NB4 (cell line): ENCODE measurements around the gene ZNF267.

Source experiments
- DNase-seq: peaks from one replicate; pipeline ENCODE4 v3.0.0; 2010; ENCODE audit warnings: low read depth
- H3K4me3 ChIP-seq: one replicate; pipeline ENCODE4 v1.5.1; 2011; ENCODE audit warnings: mild to moderate bottlenecking, low read depth, low read length, moderate library complexity
- MAX ChIP-seq: IDR thresholded peaks from 2 replicates; pipeline ENCODE4 v1.6.1; 2011; ENCODE audit warnings: low read depth, low read length
- MYC ChIP-seq: IDR thresholded peaks from 2 replicates; pipeline ENCODE4 v1.6.1; 2011; ENCODE audit warnings: low read depth, low read length
- POLR2A ChIP-seq: IDR thresholded peaks from 2 replicates; pipeline ENCODE4 v1.6.1; 2011; ENCODE audit warnings: mild to moderate bottlenecking; ENCODE audit not compliant: insufficient read length; ENCODE audit errors: extremely low read depth
- TF ChIP-seq, protein P1 (sequence below): IDR thresholded peaks from one replicate; pipeline ENCODE4 v1.5.1; 2012; ENCODE audit warnings: low read depth, low read length

Gene ZNF267

GRCh38 chr16:31875928-31876547 is 2.4 kb downstream of the ZNF267 start:
- DNase-seq, result no peak
- TF ChIP-seq, protein P1, sequence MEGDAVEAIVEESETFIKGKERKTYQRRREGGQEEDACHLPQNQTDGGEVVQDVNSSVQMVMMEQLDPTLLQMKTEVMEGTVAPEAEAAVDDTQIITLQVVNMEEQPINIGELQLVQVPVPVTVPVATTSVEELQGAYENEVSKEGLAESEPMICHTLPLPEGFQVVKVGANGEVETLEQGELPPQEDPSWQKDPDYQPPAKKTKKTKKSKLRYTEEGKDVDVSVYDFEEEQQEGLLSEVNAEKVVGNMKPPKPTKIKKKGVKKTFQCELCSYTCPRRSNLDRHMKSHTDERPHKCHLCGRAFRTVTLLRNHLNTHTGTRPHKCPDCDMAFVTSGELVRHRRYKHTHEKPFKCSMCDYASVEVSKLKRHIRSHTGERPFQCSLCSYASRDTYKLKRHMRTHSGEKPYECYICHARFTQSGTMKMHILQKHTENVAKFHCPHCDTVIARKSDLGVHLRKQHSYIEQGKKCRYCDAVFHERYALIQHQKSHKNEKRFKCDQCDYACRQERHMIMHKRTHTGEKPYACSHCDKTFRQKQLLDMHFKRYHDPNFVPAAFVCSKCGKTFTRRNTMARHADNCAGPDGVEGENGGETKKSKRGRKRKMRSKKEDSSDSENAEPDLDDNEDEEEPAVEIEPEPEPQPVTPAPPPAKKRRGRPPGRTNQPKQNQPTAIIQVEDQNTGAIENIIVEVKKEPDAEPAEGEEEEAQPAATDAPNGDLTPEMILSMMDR, result no peak
- no peak for TF ChIP-seq MAX
- H3K4me3 ChIP-seq, result peak overlapping the region; percentile 95

GRCh38 chr16:31876951-31877828 is 3.6 kb downstream of the ZNF267 start:
- TF ChIP-seq MAX (no peak), POLR2A (no peak), MYC (no peak)
- TF ChIP-seq, protein P1, result no peak
- H3K4me3 ChIP-seq, result peak overlapping the region; percentile 32
- DNase-seq, result peak; percentile 53

GRCh38 chr16:31877876-31878642 is 4.5 kb downstream of the ZNF267 start:
- no peak for DNase-seq
- TF ChIP-seq, protein P1, result no peak
- TF ChIP-seq MYC (no peak), MAX (no peak)
- H3K4me3 ChIP-seq, result no peak overlapping the region

GRCh38 chr16:31879937-31880321 is 6.3 kb downstream of the ZNF267 start:
- no peak for DNase-seq
- no peak overlapping the region for H3K4me3 ChIP-seq
- TF ChIP-seq, protein P1, result no peak
- TF ChIP-seq POLR2A (no peak), MAX (no peak), MYC (no peak)

DNA sequence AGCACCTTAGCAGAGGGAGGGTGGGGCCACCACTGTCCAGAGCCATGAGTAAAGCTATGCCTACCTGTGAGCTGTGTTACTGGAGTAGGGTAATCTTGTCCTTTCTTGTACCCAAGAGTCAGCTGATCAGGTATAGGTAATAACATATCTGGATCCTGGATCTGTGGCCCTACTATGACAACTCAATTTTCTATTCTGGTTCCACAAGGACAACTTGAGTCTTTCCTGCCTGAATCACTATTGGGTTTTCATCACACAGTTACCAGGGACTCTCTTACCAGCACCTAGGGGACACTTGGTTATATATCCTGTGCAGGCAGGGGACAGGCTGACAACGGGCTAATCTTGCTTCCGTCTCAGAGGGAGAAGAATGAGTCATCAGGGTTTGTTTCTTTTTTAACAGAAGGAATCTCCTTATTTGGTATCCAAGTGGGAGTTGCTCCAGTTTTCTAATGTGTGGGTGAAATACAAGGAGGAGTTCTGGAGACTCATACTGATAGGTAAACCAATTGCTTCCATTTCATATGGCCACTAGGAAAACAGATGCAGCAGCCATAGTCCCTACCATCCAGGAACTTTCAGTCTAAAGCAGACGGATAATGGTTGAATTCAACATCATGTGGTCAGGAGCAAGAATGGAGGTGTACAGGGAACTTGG is 6.8 kb downstream of the ZNF267 start:
- no peak overlapping the region for H3K4me3 ChIP-seq
- DNase-seq, result peak; percentile 89
- TF ChIP-seq MYC (no peak), POLR2A (no peak), MAX (no peak)
- TF ChIP-seq, protein P1, result no peak
